HL-60 (cell line): ENCODE data around the gene KRTAP10-7.

ENCODE experiments used
- SPI1 ChIP-seq: IDR thresholded peaks from 2 replicates; pipeline ENCODE4 v1.6.1; 2012; ENCODE audit warnings: low read depth, mild to moderate bottlenecking, borderline replicate concordance
- TF ChIP-seq, protein P1 (sequence below): IDR thresholded peaks from one replicate; pipeline ENCODE4 v1.5.1; 2011; ENCODE audit warnings: low read length, control low read depth, inconsistent platforms; ENCODE audit not compliant: insufficient read depth
- TF ChIP-seq, protein P2 (sequence below): IDR thresholded peaks from 2 replicates; pipeline ENCODE4 v1.6.1; 2012; ENCODE audit warnings: low read depth; ENCODE audit not compliant: insufficient replicate concordance

DNA sequence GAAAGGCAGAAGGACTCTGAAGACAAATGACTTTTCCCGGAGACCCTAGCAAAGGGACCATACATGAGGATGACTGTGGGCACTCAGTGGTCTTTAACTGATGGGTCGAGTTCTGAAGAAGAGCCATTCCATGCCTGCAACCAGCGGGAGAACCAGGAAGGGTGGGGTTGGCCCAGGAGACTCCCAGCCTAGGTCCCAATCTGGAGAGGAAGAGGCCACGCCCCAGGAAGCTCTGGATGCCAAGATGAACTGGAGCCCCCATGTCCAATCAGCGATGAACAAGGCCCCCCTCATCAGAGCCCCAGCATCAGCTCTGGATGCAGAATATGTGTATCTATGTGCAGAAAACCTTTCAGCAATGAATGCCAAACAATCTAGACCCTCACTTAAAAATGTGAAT, 40.4 kb downstream of the KRTAP10-7 start:
- TF ChIP-seq, protein P1, sequence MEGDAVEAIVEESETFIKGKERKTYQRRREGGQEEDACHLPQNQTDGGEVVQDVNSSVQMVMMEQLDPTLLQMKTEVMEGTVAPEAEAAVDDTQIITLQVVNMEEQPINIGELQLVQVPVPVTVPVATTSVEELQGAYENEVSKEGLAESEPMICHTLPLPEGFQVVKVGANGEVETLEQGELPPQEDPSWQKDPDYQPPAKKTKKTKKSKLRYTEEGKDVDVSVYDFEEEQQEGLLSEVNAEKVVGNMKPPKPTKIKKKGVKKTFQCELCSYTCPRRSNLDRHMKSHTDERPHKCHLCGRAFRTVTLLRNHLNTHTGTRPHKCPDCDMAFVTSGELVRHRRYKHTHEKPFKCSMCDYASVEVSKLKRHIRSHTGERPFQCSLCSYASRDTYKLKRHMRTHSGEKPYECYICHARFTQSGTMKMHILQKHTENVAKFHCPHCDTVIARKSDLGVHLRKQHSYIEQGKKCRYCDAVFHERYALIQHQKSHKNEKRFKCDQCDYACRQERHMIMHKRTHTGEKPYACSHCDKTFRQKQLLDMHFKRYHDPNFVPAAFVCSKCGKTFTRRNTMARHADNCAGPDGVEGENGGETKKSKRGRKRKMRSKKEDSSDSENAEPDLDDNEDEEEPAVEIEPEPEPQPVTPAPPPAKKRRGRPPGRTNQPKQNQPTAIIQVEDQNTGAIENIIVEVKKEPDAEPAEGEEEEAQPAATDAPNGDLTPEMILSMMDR, result no peak
- TF ChIP-seq SPI1, result no peak
- TF ChIP-seq, protein P2, sequence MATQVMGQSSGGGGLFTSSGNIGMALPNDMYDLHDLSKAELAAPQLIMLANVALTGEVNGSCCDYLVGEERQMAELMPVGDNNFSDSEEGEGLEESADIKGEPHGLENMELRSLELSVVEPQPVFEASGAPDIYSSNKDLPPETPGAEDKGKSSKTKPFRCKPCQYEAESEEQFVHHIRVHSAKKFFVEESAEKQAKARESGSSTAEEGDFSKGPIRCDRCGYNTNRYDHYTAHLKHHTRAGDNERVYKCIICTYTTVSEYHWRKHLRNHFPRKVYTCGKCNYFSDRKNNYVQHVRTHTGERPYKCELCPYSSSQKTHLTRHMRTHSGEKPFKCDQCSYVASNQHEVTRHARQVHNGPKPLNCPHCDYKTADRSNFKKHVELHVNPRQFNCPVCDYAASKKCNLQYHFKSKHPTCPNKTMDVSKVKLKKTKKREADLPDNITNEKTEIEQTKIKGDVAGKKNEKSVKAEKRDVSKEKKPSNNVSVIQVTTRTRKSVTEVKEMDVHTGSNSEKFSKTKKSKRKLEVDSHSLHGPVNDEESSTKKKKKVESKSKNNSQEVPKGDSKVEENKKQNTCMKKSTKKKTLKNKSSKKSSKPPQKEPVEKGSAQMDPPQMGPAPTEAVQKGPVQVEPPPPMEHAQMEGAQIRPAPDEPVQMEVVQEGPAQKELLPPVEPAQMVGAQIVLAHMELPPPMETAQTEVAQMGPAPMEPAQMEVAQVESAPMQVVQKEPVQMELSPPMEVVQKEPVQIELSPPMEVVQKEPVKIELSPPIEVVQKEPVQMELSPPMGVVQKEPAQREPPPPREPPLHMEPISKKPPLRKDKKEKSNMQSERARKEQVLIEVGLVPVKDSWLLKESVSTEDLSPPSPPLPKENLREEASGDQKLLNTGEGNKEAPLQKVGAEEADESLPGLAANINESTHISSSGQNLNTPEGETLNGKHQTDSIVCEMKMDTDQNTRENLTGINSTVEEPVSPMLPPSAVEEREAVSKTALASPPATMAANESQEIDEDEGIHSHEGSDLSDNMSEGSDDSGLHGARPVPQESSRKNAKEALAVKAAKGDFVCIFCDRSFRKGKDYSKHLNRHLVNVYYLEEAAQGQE, result no peak
